Breast epithelium (tissue), 4 donors: Measurements from ENCODE around the gene GPR107. TPM values are rescaled to one million over a fixed set of nuclear protein-coding genes. Genes with fewer than 3 reads are reported as not detected.
A peak's percentile ranks its signal among the peaks of the same experiment; 100 is the strongest.

Experiments
- DNase-seq, 2 donors: peaks; one replicate each; pipeline ENCODE4 v3.0.0-alpha.2; 2019; ENCODE audit warnings: low spot score in 2 of 2
- H3K27ac ChIP-seq, 2 donors: fragments of 200-600 bp; sonication (generic) in 1 of 2; one replicate each; pipeline ENCODE4 v1.5.1; 2016 to 2019; ENCODE audit warnings: mild to moderate bottlenecking in 1 of 2
- H3K27me3 ChIP-seq, 2 donors: fragments of 200-600 bp; sonication (generic) in 1 of 2; one replicate each; pipeline versions ENCODE4 v1.5.1 to v1.6.0; 2017 to 2019; ENCODE audit warnings: control low read depth in 1 of 2, mild to moderate bottlenecking in 1 of 2
- H3K36me3 ChIP-seq: fragments of 200-600 bp; one replicate; pipeline ENCODE4 v1.5.1; 2019
- H3K4me1 ChIP-seq, 2 donors: fragments of 200-600 bp; sonication (generic); one replicate each; pipeline ENCODE4 v1.5.1; 2016 to 2019; ENCODE audit warnings: control low read depth in 1 of 2
- H3K4me3 ChIP-seq, 3 donors: fragments of 200-600 bp; sonication (generic); 1 replicate in 2 of 3; 2 replicates in 1 of 3; pipeline ENCODE4 v1.5.1; 2016 to 2019; ENCODE audit warnings: mild to moderate bottlenecking in 3 of 3, moderate library complexity in 2 of 3
- H3K9me3 ChIP-seq, 2 donors: fragments of 200-600 bp; sonication (generic) in 1 of 2; one replicate each; pipeline ENCODE4 v1.5.1; 2016 to 2019; ENCODE audit warnings: control low read depth in 1 of 2
- CTCF ChIP-seq, 3 donors: fragments of 450-650 bp; IDR thresholded peaks; one replicate each; pipeline ENCODE4 v1.5.1; 2016 to 2017; ENCODE audit warnings: antibody characterized with exemption in 3 of 3, mild to moderate bottlenecking in 3 of 3, moderate library complexity in 3 of 3
- POLR2A ChIP-seq: fragments of 450-650 bp; IDR thresholded peaks from one replicate; pipeline ENCODE4 v1.6.1; 2016; ENCODE audit warnings: antibody characterized with exemption, mild to moderate bottlenecking, moderate library complexity
- POLR2AphosphoS5 ChIP-seq, 3 donors: sonication (generic); formaldehyde crosslinking; IDR thresholded peaks; one replicate each; pipeline ENCODE4 v1.6.1; 2017; ENCODE audit warnings: antibody characterized with exemption in 3 of 3
- intact Hi-C: fragments of 100-400 bp; cut with DNase I; formaldehyde crosslinking; loops from one replicate; pipeline ENCODE4 v1.15.1; 2023; ENCODE audit warnings: low total_unique reads
- total RNA-seq, 3 donors: library from RNA; depleted of rRNA; stranded (reverse); fragments of >200 nt; gene quantifications; one replicate each; pipeline ENCODE4 v1.1.0, GENCODE V29; 2016

The GPR107 gene
- total RNA-seq, 3 donors from 2014 or later: 22.5 to 26.9 (median 25.6) TPM

GRCh38 chr9:130043654-130044623, 9.8 kb upstream of the GPR107 start:
- Histone ChIP-seq H3K4me3 (peak overlapping the region; percentile 87 to 99 (median 92)), H3K9me3 (no peaks in the 10 kb centered on the region), H3K4me1 (no peaks in the 10 kb centered on the region), H3K27ac (peak overlapping the region; percentile 94 to 95), H3K36me3 (no peaks in the 10 kb centered on the region), H3K27me3 (no peaks in the 10 kb centered on the region)
- TF ChIP-seq CTCF (IDR thresholded peaks at IDR 0.05): no peak
- TF ChIP-seq POLR2AphosphoS5 (IDR thresholded peaks at IDR 0.05): peak; percentile 23 to 72 (median 47)
- intact Hi-C loops: loop anchor here (10.0 kb wide), 1 partner anchor 159 kb away; no protein-coding TSS in a partner anchor
- DNase-seq: no peak

GRCh38 chr9:130045725-130046450, 7.8 kb upstream of the GPR107 start:
- no peaks in the 10 kb centered on the region for H3K27me3 ChIP-seq
- H3K27ac ChIP-seq: peak overlapping the region in 1 of 2 donors; percentile 12
- TF ChIP-seq POLR2AphosphoS5 (IDR thresholded peaks at IDR 0.05) (no peak), CTCF (IDR thresholded peaks at IDR 0.05) (no peak), POLR2A (no peak)
- H3K36me3 ChIP-seq: no peaks in the 10 kb centered on the region
- no peak overlapping the region for H3K4me3 ChIP-seq
- H3K9me3 ChIP-seq: no peaks in the 10 kb centered on the region
- no peaks in the 10 kb centered on the region for H3K4me1 ChIP-seq
- intact Hi-C loops: loop anchor here (10.0 kb wide), 1 partner anchor 161 kb away; no protein-coding TSS in a partner anchor
- no peak for DNase-seq

GRCh38 chr9:130049431-130050210, 4.1 kb upstream of the GPR107 start:
- TF ChIP-seq POLR2AphosphoS5 (IDR thresholded peaks at IDR 0.05): no peak
- TF ChIP-seq POLR2A: no peak
- no peak for TF ChIP-seq CTCF (IDR thresholded peaks at IDR 0.05)
- Histone ChIP-seq H3K27ac (no peak overlapping the region), H3K27me3 (no peaks in the 10 kb centered on the region), H3K4me1 (peaks cover 5 to 18% of the 10 kb centered on the region in 2 donors), H3K4me3 (no peak overlapping the region), H3K9me3 (no peaks in the 10 kb centered on the region), H3K36me3 (no peaks in the 10 kb centered on the region)
- DNase-seq: no peak
- intact Hi-C loops: loop anchor here (10.0 kb wide), 1 partner anchor 165 kb away; no protein-coding TSS in a partner anchor

- intact Hi-C loops: no loop called here
- H3K27ac ChIP-seq: no peak overlapping the region
- TF ChIP-seq CTCF (IDR thresholded peaks at IDR 0.05): no peak
- no peaks in the 10 kb centered on the region for H3K27me3 ChIP-seq
- no peaks in the 10 kb centered on the region for H3K36me3 ChIP-seq
- H3K4me3 ChIP-seq: no peak overlapping the region
- peaks cover 7 to 22% of the 10 kb centered on the region in 2 donors for H3K4me1 ChIP-seq
- no peak for DNase-seq
- no peaks in the 10 kb centered on the region for H3K9me3 ChIP-seq
Observed at GRCh38 chr9:130050462-130050861, 3.2 kb upstream of the GPR107 start.
